GM12872 (cell line): ENCODE data around the gene RHOT2.

Experiments
- TF ChIP-seq, protein P1 (sequence below): IDR thresholded peaks from 3 replicates; pipeline ENCODE4 v1.5.1; 2011; ENCODE audit warnings: low read depth, mild to moderate bottlenecking, low read length, moderate library complexity; ENCODE audit not compliant: insufficient read depth

The RHOT2 gene

DNA sequence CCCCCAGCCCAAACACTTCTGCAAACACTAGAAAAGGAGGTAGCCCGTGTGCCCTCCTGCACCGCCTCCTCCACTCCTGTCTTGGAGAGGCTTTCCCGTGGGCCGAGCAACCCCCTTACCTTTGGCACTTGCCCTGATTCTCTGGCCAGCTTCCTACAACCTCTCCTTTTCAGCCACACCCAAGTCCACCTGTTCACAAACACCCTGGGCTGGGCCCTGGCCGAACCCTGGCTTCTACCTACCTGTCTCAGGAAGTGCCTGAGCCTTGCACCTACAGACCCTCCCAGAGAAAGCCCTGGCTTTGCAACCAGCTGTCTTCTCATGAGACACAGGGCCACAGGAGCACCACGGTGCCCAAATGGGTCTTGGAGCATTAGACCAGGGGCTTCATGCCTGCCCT, 51.0 kb downstream of the RHOT2 start:
- TF ChIP-seq, protein P1, sequence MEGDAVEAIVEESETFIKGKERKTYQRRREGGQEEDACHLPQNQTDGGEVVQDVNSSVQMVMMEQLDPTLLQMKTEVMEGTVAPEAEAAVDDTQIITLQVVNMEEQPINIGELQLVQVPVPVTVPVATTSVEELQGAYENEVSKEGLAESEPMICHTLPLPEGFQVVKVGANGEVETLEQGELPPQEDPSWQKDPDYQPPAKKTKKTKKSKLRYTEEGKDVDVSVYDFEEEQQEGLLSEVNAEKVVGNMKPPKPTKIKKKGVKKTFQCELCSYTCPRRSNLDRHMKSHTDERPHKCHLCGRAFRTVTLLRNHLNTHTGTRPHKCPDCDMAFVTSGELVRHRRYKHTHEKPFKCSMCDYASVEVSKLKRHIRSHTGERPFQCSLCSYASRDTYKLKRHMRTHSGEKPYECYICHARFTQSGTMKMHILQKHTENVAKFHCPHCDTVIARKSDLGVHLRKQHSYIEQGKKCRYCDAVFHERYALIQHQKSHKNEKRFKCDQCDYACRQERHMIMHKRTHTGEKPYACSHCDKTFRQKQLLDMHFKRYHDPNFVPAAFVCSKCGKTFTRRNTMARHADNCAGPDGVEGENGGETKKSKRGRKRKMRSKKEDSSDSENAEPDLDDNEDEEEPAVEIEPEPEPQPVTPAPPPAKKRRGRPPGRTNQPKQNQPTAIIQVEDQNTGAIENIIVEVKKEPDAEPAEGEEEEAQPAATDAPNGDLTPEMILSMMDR = no peak

DNA sequence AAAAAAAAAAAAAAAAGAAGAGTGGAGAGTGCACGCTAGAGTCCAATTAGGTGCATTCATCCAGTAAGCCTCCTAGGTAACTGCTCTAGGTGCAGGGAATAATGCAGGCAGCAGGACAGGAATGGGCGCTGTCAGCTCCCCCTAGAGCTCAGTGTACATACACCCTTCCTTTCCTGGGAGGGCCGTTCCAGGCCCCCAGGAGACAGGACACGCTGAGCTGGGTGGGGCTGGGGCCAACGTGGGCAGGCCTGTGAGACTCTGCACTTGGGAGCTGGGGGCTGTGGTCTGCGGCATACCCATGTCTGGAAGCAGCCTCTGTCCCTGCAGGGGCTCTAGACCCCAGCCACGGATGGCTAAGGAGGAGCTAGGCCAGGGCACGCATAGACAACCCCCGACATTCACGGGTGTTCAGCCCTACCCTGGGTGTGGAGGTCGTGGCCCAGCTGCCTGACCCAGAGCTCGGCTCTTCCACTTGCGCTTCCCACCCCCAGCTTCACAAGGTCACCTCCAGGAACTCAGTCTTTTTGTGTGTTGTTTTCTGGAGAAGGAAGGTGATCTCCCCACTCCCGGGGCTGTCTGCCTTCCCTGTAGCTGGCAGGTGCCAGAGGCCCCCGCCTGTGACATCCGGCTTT, 52.0 kb downstream of the RHOT2 start:
- TF ChIP-seq, protein P1 = peak; percentile 31; the same call in 2 of the 3 replicates

DNA sequence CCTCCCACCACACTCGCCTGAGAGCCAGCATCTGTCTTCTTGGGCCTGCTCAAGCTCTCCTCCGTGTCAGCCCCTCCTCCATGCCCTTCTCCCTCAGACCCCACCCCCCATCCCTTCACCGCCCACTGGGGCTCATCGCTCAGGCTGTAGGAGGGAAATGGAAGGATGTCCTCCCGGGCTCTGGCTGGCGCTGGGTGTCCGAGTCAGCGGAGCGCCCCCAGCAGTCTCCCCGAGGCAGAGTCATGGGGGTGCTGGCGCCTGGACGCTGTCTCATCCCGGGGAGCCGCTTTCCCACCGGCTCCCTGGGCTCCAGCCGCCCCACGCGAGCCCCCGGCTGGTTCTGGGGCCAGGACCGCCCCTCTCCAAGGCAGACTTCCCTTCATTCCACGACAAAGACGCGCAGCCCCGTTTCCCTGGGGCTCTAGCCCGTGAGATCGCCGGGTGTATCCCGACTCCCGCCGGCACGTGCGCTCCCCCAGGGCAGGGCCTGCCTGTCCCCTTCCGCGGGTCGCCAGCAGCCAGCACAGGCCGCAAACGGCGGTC, 52.6 kb downstream of the RHOT2 start:
- TF ChIP-seq, protein P1 = peak; percentile 44; the same call in 2 of the 3 replicates

DNA sequence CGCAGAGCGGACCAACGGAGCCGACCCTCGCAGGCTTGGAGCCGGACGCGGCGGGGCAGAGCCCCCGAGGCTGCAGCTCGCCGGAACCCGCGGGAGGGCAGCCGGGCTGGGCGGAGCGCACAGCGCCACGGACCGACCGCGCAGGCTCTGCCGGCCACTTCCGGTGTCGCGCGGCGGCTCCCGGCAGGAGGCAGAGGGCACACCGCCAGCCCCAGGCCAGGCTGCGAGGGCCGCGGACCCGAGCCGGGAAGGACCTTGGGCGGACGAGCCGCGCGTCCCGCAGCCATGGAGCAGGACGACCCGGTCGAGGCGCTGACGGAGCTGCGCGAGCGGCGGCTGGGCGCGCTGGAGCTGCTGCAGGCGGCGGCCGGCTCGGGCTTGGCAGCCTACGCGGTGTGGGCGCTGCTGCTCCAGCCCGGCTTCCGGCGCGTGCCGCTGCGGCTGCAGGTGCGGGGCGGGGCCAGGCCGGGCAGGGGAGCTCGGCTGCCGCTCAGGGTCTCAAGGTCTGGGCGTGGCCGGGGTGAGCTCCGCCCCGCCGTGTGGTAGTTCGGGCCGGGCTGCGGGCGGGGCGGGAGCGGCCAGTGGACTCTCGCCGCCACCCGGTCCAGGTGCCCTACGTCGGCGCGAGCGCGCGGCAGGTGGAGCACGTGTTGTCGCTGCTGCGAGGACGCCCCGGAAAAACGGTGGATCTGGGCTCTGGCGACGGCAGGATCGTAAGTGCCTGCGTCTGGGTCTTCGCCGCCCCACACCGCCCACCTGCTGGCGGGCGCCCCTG, 53.2 kb downstream of the RHOT2 start, which contains the start of gene ANTKMT:
ANTKMT (plus strand) TSS at position 157 of the 775 bp plus-strand sequence; CDS start at position 286, 129 bp downstream.
- TF ChIP-seq, protein P1 = peak; percentile 11; the same call in 1 of the 3 replicates

DNA sequence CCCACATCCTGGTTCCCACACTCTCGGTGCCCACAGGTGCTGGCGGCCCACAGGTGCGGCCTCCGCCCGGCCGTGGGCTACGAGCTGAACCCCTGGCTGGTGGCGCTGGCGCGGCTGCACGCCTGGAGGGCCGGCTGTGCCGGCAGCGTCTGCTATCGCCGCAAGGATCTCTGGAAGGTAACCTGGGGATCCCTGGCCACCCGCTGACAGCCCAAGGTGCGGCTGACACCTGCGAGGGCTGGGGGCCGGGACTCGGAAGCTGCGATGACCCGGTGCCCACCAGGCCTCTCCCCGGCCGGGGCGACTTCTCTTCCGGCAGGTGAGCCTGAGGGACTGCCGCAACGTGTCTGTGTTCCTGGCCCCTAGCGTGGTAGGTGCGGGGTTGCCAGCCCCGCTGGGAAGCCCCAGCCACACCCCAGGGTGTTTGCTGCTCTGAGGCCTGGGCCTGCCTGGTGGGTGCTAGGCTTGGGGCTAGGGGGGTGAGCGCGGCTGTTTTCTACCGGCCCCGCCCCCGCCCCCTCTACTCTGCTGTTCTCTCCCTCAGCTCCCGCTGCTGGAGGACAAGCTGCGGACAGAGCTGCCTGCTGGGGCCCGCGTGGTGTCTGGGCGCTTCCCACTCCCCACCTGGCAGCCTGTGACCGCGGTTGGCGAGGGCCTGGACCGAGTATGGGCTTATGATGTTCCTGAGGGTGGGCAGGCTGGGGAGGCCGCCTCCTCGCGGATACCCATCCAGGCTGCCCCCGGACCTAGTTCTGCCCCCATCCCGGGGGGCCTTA, 54.0 kb downstream of the RHOT2 start:
- TF ChIP-seq, protein P1 = no peak

DNA sequence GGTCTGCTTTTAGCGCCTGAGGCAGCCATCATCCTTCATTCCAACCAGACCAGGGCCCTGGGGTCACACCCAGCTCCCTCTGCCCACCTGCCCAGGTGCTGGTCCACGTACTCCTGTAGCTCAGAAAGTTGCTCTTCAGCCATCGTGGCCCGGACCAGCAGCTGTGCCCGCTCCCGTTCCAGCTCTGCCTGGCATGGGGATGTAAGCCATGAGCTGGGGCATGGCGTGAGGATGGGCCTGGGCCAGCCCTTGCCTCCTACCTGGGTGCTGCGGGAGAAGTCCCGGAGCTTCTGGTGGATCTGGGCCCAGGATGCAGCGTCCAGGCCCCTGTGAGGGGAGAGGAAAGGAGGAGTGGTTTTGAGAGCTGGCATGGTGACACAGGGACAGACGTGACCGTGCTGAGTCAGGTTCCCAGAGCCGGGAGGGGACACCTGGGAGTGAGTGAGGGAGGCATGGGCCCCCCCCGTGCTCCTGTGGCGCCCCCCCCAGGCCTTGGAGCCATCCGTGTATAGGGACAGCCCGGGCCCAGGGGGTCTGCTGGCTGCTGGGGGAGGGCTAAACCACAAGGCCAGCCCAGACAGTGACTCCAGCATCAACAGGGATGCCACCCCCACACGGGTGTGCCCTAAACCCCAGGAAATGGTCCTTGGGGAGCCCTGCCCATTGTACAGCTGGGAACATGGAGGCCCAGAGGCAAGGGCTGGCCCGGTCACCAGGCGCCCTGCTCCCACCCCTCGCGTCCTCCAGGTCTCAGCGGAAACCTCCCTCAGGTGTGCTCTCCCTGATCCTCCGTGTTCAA, 55.1 kb downstream of the RHOT2 start:
- TF ChIP-seq, protein P1 = no peak
